AG10803 (cell line): Measurements from ENCODE around the gene SYNJ2.

Source experiments
- DNase-seq: peaks from one replicate; pipeline ENCODE4 v3.0.0; 2010; ENCODE audit warnings: low read depth
- H3K4me3 ChIP-seq: 2 replicates; pipeline ENCODE4 v1.5.1; 2011; ENCODE audit warnings: mild to moderate bottlenecking, low read length, control low read depth
- TF ChIP-seq, protein P1 (sequence below): conservative IDR thresholded peaks from 2 replicates; pipeline ENCODE4 v1.5.1; 2011; ENCODE audit warnings: mild to moderate bottlenecking, low read length, control low read depth, inconsistent platforms

SYNJ2 gene

GRCh38 chr6:158083455-158084325 lies 102.0 kb downstream of the SYNJ2 start:
- no peak for DNase-seq
- no peak overlapping the region for H3K4me3 ChIP-seq
- TF ChIP-seq, protein P1, sequence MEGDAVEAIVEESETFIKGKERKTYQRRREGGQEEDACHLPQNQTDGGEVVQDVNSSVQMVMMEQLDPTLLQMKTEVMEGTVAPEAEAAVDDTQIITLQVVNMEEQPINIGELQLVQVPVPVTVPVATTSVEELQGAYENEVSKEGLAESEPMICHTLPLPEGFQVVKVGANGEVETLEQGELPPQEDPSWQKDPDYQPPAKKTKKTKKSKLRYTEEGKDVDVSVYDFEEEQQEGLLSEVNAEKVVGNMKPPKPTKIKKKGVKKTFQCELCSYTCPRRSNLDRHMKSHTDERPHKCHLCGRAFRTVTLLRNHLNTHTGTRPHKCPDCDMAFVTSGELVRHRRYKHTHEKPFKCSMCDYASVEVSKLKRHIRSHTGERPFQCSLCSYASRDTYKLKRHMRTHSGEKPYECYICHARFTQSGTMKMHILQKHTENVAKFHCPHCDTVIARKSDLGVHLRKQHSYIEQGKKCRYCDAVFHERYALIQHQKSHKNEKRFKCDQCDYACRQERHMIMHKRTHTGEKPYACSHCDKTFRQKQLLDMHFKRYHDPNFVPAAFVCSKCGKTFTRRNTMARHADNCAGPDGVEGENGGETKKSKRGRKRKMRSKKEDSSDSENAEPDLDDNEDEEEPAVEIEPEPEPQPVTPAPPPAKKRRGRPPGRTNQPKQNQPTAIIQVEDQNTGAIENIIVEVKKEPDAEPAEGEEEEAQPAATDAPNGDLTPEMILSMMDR, result no peak

DNA sequence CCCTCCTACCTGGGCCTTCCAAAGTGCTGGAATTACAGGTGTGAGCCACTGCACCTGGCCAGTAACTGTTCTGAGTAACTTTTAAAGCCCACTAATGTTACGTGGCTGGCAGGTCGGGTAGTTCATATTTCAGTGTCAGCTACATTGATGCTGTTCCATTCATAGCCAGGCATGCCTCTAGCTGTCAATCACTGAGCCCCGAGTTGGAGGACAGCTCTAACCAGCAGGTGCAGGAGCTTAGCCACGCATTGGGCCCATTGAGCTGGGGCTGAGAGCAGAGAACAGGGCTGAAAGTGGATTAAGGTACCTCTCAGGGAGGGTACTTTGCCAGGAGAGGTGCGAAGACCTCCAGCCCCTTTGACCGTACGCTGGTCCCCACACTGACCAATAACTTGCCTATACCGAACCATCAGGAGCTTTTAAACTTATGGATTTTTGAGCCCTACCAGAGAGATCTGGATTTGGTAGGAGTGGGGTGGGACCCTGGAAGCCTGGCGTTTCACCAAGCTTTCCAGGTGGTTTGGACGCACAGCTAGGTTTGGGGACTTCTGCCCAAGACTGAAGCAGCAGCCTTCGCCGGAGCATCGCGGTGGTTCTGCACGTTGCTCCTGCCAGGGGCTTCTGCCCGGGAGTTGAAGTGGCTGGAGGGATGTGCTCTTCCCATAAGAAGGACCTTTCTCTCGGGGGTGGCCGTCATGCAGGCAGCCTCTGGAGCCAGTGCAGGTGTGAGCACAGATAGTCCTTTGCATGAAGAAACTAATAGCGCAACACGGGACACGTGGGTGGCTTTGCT lies 103.8 kb downstream of the SYNJ2 start:
- TF ChIP-seq, protein P1, result no peak
- DNase-seq, result no peak
- no peak overlapping the region for H3K4me3 ChIP-seq

GRCh38 chr6:158086054-158086503 lies 104.4 kb downstream of the SYNJ2 start:
- TF ChIP-seq, protein P1, result no peak
- H3K4me3 ChIP-seq, result no peak overlapping the region
- DNase-seq, result no peak

DNA sequence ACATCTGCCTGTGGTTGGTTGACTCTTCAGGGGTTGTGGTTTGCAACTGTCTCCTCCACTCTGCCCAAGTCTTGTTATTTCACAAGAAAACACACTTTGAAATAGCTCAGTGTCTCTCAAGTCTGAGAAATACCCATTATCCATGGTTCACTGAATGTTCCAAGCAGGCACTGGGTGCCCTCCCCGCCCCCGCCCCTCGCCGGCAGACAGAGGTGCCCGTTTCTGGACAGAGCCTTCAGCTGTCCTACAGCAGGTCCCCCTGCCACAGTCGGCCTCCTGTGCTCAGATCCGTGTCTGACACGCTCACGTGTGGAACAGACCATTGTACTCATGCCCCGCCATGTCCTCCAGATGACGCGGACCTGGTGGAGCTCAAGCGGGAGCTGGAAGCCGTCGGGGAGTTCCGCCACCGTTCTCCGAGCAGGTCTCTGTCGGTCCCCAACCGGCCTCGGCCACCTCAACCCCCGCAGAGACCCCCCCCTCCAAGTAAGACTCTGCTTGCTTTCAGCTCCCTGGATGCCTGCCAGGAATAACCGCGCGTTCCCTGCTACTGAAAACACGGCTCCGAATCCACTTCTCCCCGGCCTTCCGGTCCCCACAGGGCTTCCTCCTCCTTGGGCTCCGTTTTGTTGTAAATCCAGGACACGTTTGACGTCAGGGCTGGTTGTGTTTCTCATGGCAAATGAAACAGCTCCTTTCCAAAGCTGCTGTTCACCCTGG lies 105.0 kb downstream of the SYNJ2 start:
- no peak overlapping the region for H3K4me3 ChIP-seq
- DNase-seq, result peak; percentile 93
- TF ChIP-seq, protein P1, result no peak

- no peak overlapping the region for H3K4me3 ChIP-seq
- TF ChIP-seq, protein P1, result no peak
- DNase-seq, result no peak
These were observed 105.7 kb downstream of the SYNJ2 start for GRCh38 chr6:158087224-158087867.

DNA sequence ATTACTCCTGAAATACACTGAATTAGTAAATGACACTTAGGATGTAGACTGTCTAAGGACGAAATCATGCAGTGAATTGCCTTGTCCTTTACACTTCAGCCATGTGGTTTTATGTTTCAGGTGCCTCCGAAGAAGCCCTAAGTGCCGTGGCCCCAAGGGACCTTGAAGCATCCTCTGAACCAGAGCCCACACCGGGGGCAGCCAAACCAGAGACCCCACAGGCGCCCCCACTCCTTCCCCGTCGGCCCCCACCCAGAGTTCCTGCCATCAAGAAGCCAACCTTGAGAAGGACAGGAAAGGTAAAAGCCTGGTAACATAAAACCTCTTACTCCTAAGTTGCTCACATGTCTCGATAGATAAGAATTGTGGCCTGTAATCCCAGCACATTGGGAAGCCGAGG lies 111.1 kb downstream of the SYNJ2 start:
- H3K4me3 ChIP-seq, result no peak overlapping the region
- no peak for DNase-seq
- TF ChIP-seq, protein P1, result no peak
